Esophagus (tissue), 2 donors: ENCODE data around the gene RHOJ. TPM values are rescaled to one million over a fixed set of nuclear protein-coding genes. Genes with fewer than 3 reads are reported as not detected.

ENCODE experiments used
- polyA plus RNA-seq, 2 donors: library from polyadenylated mRNA; stranded (reverse); fragments of 200-250 nt; gene quantifications; one replicate each; pipeline ENCODE4 v1.2.3, GENCODE V29; 2013
- donor health status: healthy with polysubstance abuse.
- donor health status: Bipolar disorder and iron deficiency.

Gene RHOJ
- polyA plus RNA-seq, 2 donors = 2.5 to 2.6 TPM

Other genes with a start within 250 kb of the RHOJ start
- not detected for gene KCNH5, start 159.0 kb upstream of the RHOJ start, polyA plus RNA-seq
- gene GPHB5, start 114.5 kb downstream of the RHOJ start, polyA plus RNA-seq = not detected